GM12878 (cell line): Measurements from ENCODE around the gene PLA2G1B.

Experiments
- ATF3 ChIP-seq: IDR thresholded peaks from 2 replicates; pipeline ENCODE4 v1.6.1; 2011; ENCODE audit warnings: low read depth, mild to moderate bottlenecking, low read length, moderate library complexity, borderline replicate concordance; ENCODE audit errors: extremely low read depth
- BRCA1 ChIP-seq: IDR thresholded peaks from 2 replicates; pipeline ENCODE4 v1.6.1; 2011; ENCODE audit warnings: low read depth, low read length, improper control_type of control experiment
- CTCF ChIP-seq, 3 experiments: IDR thresholded peaks in 2 of 3; conservative IDR thresholded peaks in 1 of 3; 2 replicates each; pipeline ENCODE4 v1.5.1; 2011; ENCODE audit warnings: low read depth in 3 of 3, low read length in 3 of 3, mild to moderate bottlenecking in 3 of 3, control low read depth in 2 of 3, moderate library complexity in 2 of 3, inconsistent platforms in 1 of 3, mixed read lengths in 1 of 3; ENCODE audit not compliant: control insufficient read depth in 2 of 3, insufficient read depth in 1 of 3; ENCODE audit errors: extremely low read depth in 1 of 3
- ELK1 ChIP-seq: IDR thresholded peaks from 2 replicates; pipeline ENCODE4 v1.6.1; 2012; ENCODE audit warnings: low read depth, low read length, improper control_type of control experiment
- HDAC2 ChIP-seq: fragments of 200-600 bp; sonication (generic); IDR thresholded peaks from 2 replicates; pipeline ENCODE4 v1.6.1; 2017
- JUND ChIP-seq: IDR thresholded peaks from 2 replicates; pipeline ENCODE4 v1.6.1; 2012; ENCODE audit warnings: low read depth, mild to moderate bottlenecking, low read length, improper control_type of control experiment, moderate library complexity
- MAX ChIP-seq: IDR thresholded peaks from 2 replicates; pipeline ENCODE4 v1.6.1; 2012; ENCODE audit warnings: low read depth, low read length, improper control_type of control experiment
- NR2F1 ChIP-seq: fragments of 450-650 bp; conservative IDR thresholded peaks from 2 replicates; pipeline ENCODE4 v1.6.1; 2017; ENCODE audit warnings: mild to moderate bottlenecking
- SMAD5 ChIP-seq: IDR thresholded peaks from 2 replicates; pipeline ENCODE4 v1.6.1; 2016; ENCODE audit warnings: antibody characterized with exemption, low read depth
- TAF1 ChIP-seq: IDR thresholded peaks from 2 replicates; pipeline ENCODE4 v1.6.1; 2011; ENCODE audit warnings: mild to moderate bottlenecking, low read depth, low read length, borderline replicate concordance
- ZNF592 ChIP-seq: fragments of 450-650 bp; IDR thresholded peaks from 2 replicates; pipeline ENCODE4 v1.6.1; 2017; ENCODE audit warnings: mild to moderate bottlenecking, moderate library complexity

GRCh38 chr12:120339256-120339655 lies 11.7 kb upstream of the PLA2G1B start:
- TF ChIP-seq MAX (no peak), ELK1 (no peak), JUND (no peak), BRCA1 (no peak), ZNF592 (no peak), CTCF (IDR thresholded peaks at IDR 0.05 in 2 of 3, conservative IDR thresholded peaks at IDR 0.05 in 1 of 3; ENCODE audit: control insufficient read depth in 2 of 3, extremely low read depth in 1 of 3, insufficient read depth in 1 of 3, low read depth in 3 of 3, low read length in 3 of 3) (no peak), SMAD5 (no peak), TAF1 (no peak), NR2F1 (no peak), ATF3 (no peak), HDAC2 (no peak)
